Thyroid gland (tissue), 4 donors: Measurements from ENCODE around the gene TENM3.

Experiments
- CTCF ChIP-seq, 6 experiments: fragments of 200-600 bp in 3 of 6; fragments of 450-650 bp in 3 of 6; sonication (generic) in 3 of 6; IDR thresholded peaks; one replicate each; pipeline ENCODE4 v1.5.1; 2016 to 2019; ENCODE audit warnings: antibody characterized with exemption in 6 of 6, mild to moderate bottlenecking in 2 of 6, inconsistent platforms in 1 of 6, moderate library complexity in 1 of 6
- POLR2A ChIP-seq, 2 donors: fragments of 450-650 bp; IDR thresholded peaks; one replicate each; pipeline ENCODE4 v1.6.1; 2017; ENCODE audit warnings: antibody characterized with exemption in 2 of 2, mild to moderate bottlenecking in 2 of 2, moderate library complexity in 1 of 2

DNA sequence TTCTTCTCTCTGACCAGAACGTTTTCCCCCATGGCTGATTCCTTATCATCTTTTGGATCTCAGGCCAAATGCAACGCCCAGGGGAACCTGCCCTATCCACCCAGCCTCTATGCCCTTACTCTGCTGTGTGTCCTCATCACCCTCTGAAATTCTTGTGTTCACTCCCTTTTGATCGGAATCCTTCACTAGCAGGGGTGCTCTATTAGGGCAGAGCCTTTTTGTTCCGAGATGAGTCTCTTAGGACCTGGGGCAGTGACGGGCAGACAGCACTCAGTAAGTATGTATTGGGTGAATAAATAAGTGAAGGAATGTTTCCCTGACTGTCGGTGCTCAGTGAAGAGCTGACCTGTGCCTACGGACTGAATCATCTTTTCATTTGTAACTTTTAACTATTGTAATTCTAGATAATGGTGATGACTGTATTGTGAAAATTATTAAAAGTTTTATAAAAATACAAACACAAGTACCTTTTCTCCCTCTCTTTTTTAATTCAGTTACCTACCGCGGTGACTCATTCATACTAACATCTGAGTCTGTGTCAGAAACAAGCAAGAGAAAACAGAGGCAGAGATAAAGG lies 4.8 kb upstream of the TENM3 start:
- TF ChIP-seq CTCF (IDR thresholded peaks at IDR 0.05) (no peak), POLR2A (IDR thresholded peaks at IDR 0.05) (no peak)
